CD8-positive, alpha-beta memory T cell (primary cell): ENCODE results near the gene TNNT1. TPM values are rescaled to one million over a fixed set of nuclear protein-coding genes. Genes with fewer than 3 reads are reported as not detected.

ENCODE experiments used
- CTCF ChIA-PET: fragments of 350-600 bp; sonication (Branson Sonifier 250); formaldehyde crosslinking; loops from one replicate; lab custom pipeline; 2021; ENCODE audit warnings: antibody characterized with exemption; lab: Charles Lee
- POLR2A ChIA-PET: fragments of 350-600 bp; sonication (Branson Sonifier 250); formaldehyde crosslinking; loops from one replicate; lab custom pipeline; 2021; ENCODE audit warnings: antibody characterized with exemption; lab: Charles Lee
- DNase-seq, 5 donors: peaks; one replicate each; pipeline versions ENCODE4 v3.0.0 to v3.0.0-alpha.2; 2020 to 2022; ENCODE audit warnings: mixed read lengths in 1 of 5
- H3K27ac ChIP-seq: one replicate; pipeline ENCODE4 v1.7.0; 2013; ENCODE audit warnings: low read depth, mild to moderate bottlenecking, low read length, moderate library complexity
- H3K27me3 ChIP-seq: 2 replicates; pipeline ENCODE4 v1.7.0; 2013; ENCODE audit warnings: low read length, mild to moderate bottlenecking; ENCODE audit not compliant: insufficient read depth, poor library complexity, severe bottlenecking
- H3K36me3 ChIP-seq: 2 replicates; pipeline ENCODE4 v1.7.0; 2013; ENCODE audit warnings: mild to moderate bottlenecking, low read length, moderate library complexity; ENCODE audit not compliant: insufficient read depth
- H3K4me1 ChIP-seq: 2 replicates; pipeline ENCODE4 v1.7.0; 2013; ENCODE audit warnings: mild to moderate bottlenecking, low read length, moderate library complexity; ENCODE audit not compliant: insufficient read depth
- H3K4me3 ChIP-seq: 2 replicates; pipeline ENCODE4 v1.7.0; 2013; ENCODE audit warnings: mild to moderate bottlenecking, low read length
- H3K9me3 ChIP-seq: 2 replicates; pipeline ENCODE4 v1.7.0; 2013; ENCODE audit warnings: mild to moderate bottlenecking, low read length
- H3K27ac Mint-ChIP-seq, 8 donors: one replicate each; pipeline ENCODE4 v1.8.0; 2020 to 2021; ENCODE audit warnings: mixed read lengths in 8 of 8, mild to moderate bottlenecking in 6 of 8, inconsistent platforms in 3 of 8, moderate library complexity in 3 of 8
- H3K27me3 Mint-ChIP-seq, 2 donors: one replicate each; pipeline ENCODE4 v1.8.0; 2020 to 2021; ENCODE audit warnings: mixed read lengths in 2 of 2, mild to moderate bottlenecking in 1 of 2, moderate library complexity in 1 of 2
- H3K36me3 Mint-ChIP-seq, 3 donors: one replicate each; pipeline ENCODE4 v1.8.0; 2020 to 2021; ENCODE audit warnings: mixed read lengths in 3 of 3, inconsistent platforms in 1 of 3, mild to moderate bottlenecking in 1 of 3
- H3K4me1 Mint-ChIP-seq, 3 donors: one replicate each; pipeline ENCODE4 v1.8.0; 2020 to 2021; ENCODE audit warnings: mixed read lengths in 3 of 3, inconsistent platforms in 1 of 3, mild to moderate bottlenecking in 1 of 3
- H3K4me3 Mint-ChIP-seq, 7 donors: one replicate each; pipeline ENCODE4 v1.8.0; 2020 to 2021; ENCODE audit warnings: mixed read lengths in 7 of 7, mild to moderate bottlenecking in 6 of 7, moderate library complexity in 4 of 7, inconsistent platforms in 2 of 7
- H3K9me3 Mint-ChIP-seq, 5 donors: one replicate each; pipeline ENCODE4 v1.8.0; 2020 to 2022; ENCODE audit warnings: mixed read lengths in 5 of 5, mild to moderate bottlenecking in 3 of 5, moderate library complexity in 2 of 5, inconsistent platforms in 1 of 5
- polyA plus RNA-seq: library from polyadenylated mRNA; unstranded; fragments of 300-500 nt; fragmentation: Illumina TruSeq; gene quantifications from one replicate; pipeline ENCODE4 v1.2.3, GENCODE V29; 2021
- total RNA-seq, 2 experiments: library from RNA; stranded (reverse); gene quantifications; one replicate each; pipeline ENCODE4 v1.2.3, GENCODE V29; 2021

TNNT1 gene
- total and polyA plus RNA-seq, 3 experiments from 2014 or later, result not detected

- peaks cover 62 to 65% of the 10 kb centered on the region in 2 donors for H3K27me3 Mint-ChIP-seq
- CTCF ChIA-PET, result no interaction called here
- POLR2A ChIA-PET, result no interaction called here
These were observed 17.0 kb upstream of the TNNT1 start for GRCh38 chr19:55165952-55166529.

DNA sequence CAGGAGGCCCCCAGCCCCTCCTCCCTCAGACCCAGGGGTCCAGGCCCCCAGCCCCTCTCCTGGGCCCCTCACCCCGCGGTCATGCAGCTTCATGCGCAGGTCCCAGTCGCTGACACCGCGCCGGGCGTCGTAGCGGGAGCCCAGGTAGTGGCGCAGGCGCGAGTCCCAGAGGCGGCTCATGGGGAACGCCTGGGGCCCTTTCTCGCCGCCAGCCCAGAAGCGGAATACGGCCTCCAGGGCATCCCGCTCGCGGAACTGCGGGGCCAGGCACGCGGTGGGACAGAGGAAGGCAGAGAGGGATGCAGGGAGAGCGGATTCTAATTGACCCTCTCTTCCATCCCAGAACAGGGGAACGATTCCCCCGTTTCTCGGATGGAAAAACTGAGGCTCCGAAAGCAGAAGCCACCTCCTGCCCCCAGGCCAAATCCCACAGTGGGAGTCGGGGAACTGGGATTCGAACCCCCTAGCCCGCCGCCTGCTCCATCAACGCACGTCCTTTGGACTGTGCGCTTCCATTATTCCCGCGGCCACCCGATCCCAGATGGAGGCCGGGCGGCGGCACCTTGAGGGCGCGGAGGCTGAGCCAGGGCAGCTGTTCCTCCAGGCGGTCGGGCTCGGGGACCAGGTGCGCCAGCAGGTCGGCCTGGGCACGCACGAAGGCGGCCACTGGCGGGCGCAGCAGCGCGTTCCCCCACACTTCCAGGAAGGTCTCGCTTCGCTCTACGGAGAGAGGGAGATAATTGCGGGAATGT is 12.7 kb upstream of the TNNT1 start:
- peaks cover 0 to under 1% (median 0%) of the 10 kb centered on the region in 3 donors for H3K36me3 Mint-ChIP-seq
- ChIA-PET CTCF (interaction anchor here (1.6 to 2.1 kb wide), 2 partner anchors 21 to 342 kb away, joined by 3 to 11 read pairs; no protein-coding TSS in a partner anchor), POLR2A (no interaction called here)
- H3K9me3 Mint-ChIP-seq, result peaks cover 0 to 4% (median 2%) of the 10 kb centered on the region in 5 donors
- no peak overlapping the region for H3K4me3 Mint-ChIP-seq
- Histone ChIP-seq H3K9me3 (no peaks in the 10 kb centered on the region), H3K27ac (no peak overlapping the region), H3K27me3 (peaks cover 15% of the 10 kb centered on the region), H3K36me3 (no peaks in the 10 kb centered on the region), H3K4me3 (no peak overlapping the region), H3K4me1 (peaks cover 9% of the 10 kb centered on the region)
- no peak for DNase-seq
- peaks cover 53 to 66% of the 10 kb centered on the region in 2 donors for H3K27me3 Mint-ChIP-seq
- no peak overlapping the region for H3K27ac Mint-ChIP-seq
- peaks cover 7 to 12% (median 11%) of the 10 kb centered on the region in 3 donors for H3K4me1 Mint-ChIP-seq

More at GRCh38 chr19:55165952-55166529, 17.0 kb upstream of the TNNT1 start:
- peak overlapping the region in 3 of 8 donors; percentile 52 to 76 (median 69) for H3K27ac Mint-ChIP-seq
- peaks cover 0 to 6% (median 3%) of the 10 kb centered on the region in 5 donors for H3K9me3 Mint-ChIP-seq
- Histone ChIP-seq H3K9me3 (no peaks in the 10 kb centered on the region), H3K4me3 (peak overlapping the region; percentile 26), H3K27me3 (peaks cover 33% of the 10 kb centered on the region), H3K4me1 (peaks cover 20% of the 10 kb centered on the region), H3K36me3 (no peaks in the 10 kb centered on the region), H3K27ac (no peak overlapping the region)
- H3K36me3 Mint-ChIP-seq, result peaks cover 0 to 5% (median 0%) of the 10 kb centered on the region in 3 donors
- H3K4me1 Mint-ChIP-seq, result peaks cover 12 to 17% (median 12%) of the 10 kb centered on the region in 3 donors
- peak overlapping the region in 5 of 7 donors; percentile 19 to 75 (median 59) for H3K4me3 Mint-ChIP-seq
- peak in 2 of 5 donors; percentile 33 to 66 for DNase-seq

GRCh38 chr19:55160986-55161365 is 12.0 kb upstream of the TNNT1 start:
- no peak overlapping the region for H3K27ac Mint-ChIP-seq
- no peak for DNase-seq
- POLR2A ChIA-PET, result no interaction called here
- no peaks in the 10 kb centered on the region for H3K36me3 Mint-ChIP-seq
- no peak overlapping the region for H3K27ac ChIP-seq
- H3K4me1 Mint-ChIP-seq, result peaks cover 6 to 9% (median 7%) of the 10 kb centered on the region in 3 donors
- peaks cover 11% of the 10 kb centered on the region for H3K27me3 ChIP-seq
- no peak overlapping the region for H3K4me3 ChIP-seq
- H3K36me3 ChIP-seq, result no peaks in the 10 kb centered on the region
- H3K4me1 ChIP-seq, result peaks cover 7% of the 10 kb centered on the region
- peak overlapping the region in 1 of 7 donors; percentile 3 for H3K4me3 Mint-ChIP-seq
- CTCF ChIA-PET, result interaction anchor here (1.0 to 2.1 kb wide), 4 partner anchors 13 to 343 kb away, joined by 3 to 11 read pairs (median 4); no protein-coding TSS in a partner anchor
- peaks cover 50 to 63% of the 10 kb centered on the region in 2 donors for H3K27me3 Mint-ChIP-seq
- H3K9me3 ChIP-seq, result no peaks in the 10 kb centered on the region
- peaks cover 0 to 4% (median 0%) of the 10 kb centered on the region in 5 donors for H3K9me3 Mint-ChIP-seq

DNA sequence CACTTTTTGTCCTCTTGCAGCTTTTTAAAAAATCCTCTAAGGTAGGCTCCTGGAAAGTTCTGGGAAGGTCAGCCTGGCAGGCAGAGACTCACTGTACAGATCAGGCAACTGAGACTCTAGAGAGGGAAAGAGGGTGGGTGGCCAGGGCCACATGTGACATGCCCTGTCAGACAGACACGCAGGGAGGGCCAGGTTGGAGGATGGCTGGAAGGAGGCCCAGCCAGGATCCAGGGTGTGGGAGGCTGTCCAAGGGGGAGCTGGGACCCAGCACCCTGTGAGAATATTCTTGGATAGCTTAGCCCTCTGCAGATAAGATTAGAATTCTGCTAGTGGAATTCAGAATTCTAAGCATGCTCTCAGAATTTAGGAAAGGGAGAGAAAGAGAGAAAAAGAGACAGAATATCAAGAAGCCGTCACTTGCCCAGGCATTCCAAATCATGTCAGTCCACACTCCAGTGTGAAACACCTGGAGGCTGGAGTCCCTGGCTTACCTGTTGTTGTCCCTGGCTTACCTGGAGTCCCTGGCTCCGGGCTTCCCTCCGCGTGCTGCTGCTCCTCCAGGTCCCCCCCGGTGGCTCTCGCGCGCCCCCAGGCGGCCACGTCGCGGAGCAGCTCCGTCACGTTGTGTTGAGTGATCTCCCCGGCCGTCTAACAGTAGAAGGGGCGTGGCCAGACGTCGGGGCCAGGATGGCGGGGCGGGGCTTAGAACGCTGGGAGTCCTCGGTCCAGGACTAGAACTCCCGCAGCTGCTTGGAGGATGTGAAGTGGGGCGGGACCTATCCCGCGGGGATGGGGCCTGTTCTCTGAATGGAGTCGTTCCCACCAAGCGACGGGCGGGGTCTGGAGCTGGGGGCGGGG is 11.4 kb upstream of the TNNT1 start:
- Histone ChIP-seq H3K4me3 (no peak overlapping the region), H3K36me3 (no peaks in the 10 kb centered on the region), H3K27ac (peak overlapping the region; percentile 1), H3K27me3 (peaks cover 6% of the 10 kb centered on the region), H3K4me1 (peaks cover 5% of the 10 kb centered on the region), H3K9me3 (no peaks in the 10 kb centered on the region)
- H3K36me3 Mint-ChIP-seq, result no peaks in the 10 kb centered on the region
- ChIA-PET POLR2A (no interaction called here), CTCF (interaction anchor here (1.0 to 2.1 kb wide), 4 partner anchors 13 to 344 kb away, joined by 3 to 11 read pairs (median 4); no protein-coding TSS in a partner anchor)
- DNase-seq, result peak; percentile 79 to 87 (median 80)
- H3K27ac Mint-ChIP-seq, result peak overlapping the region in 2 of 8 donors; percentile 29 to 43
- H3K9me3 Mint-ChIP-seq, result peaks cover 0 to 4% (median 0%) of the 10 kb centered on the region in 5 donors
- H3K4me3 Mint-ChIP-seq, result peak overlapping the region in 2 of 7 donors; percentile 15 to 70
- H3K4me1 Mint-ChIP-seq, result peaks cover 5 to 6% (median 5%) of the 10 kb centered on the region in 3 donors
- peaks cover 47 to 57% of the 10 kb centered on the region in 2 donors for H3K27me3 Mint-ChIP-seq

DNA sequence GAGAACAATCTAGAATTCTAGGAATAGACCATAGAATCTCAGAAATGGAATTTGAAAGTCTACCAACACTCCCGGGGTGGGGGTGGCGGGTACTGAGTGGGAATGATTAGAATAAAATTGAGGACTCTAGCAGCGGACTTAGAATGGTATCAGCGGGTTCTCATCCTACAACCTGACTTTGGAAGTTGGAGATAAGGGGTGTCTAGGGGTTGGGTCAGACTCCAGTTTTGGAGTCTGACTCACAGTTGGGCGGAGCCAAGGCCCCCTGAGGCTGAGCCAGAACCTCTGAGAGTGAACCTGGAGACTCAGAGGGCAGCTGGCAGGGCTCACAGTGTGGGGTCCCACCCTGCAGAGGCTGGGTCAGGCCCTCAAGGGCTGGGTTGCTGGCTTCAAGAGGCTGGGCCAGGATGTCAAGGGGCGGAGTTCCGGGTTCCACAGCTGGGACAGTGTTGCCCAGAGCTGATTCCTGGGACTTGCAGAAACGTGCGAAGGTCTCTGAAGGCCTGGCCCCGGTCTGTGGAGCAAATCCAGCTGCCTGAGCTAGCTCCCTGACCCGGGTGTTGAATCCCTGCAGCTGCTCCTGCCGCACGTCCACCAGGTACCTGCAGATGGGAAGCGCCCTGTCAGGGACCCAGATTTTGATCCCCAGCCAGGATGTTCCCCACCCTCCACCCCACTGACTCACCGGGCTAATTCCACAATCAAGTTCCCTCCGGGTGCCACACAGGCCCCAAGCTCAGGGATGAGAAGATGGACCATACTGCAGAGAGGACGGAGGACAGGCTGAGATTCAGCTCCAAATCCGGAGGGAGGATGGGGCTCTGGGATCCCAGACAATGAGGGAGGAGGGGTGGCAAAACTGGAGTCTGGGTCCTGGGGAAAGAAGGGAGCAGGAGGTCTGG is 10.1 kb upstream of the TNNT1 start:
- CTCF ChIA-PET, result interaction anchor here (1.8 to 2.1 kb wide), 2 partner anchors 18 to 71 kb away, joined by 6 to 11 read pairs; no protein-coding TSS in a partner anchor

DNA sequence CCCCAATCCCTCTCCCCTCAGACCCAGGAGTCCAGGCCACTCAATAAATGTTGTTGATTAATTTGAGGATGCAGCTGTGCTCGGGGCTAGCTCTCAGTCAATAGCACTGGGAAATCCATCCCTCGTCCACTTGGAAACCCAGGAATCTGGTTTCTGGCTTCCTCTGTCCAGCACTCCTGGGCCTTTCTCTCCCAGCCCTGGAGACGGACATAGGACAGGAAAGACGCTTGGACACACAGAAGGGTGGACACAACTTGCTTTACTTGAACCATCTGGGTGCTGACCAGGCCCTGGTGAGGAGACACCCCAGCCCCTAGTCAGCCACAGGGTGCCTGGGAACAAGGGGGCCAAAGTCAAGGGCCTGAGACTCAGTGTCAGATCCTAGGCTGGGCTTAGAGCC is 9.4 kb upstream of the TNNT1 start:
- H3K9me3 Mint-ChIP-seq, result peaks cover 0 to 6% (median 3%) of the 10 kb centered on the region in 5 donors
- Histone ChIP-seq H3K27ac (peak overlapping the region; percentile 16), H3K9me3 (no peaks in the 10 kb centered on the region), H3K36me3 (no peaks in the 10 kb centered on the region), H3K27me3 (peaks cover 5% of the 10 kb centered on the region), H3K4me1 (peaks cover 11% of the 10 kb centered on the region), H3K4me3 (no peak overlapping the region)
- H3K4me1 Mint-ChIP-seq, result peaks cover 16% of the 10 kb centered on the region in 3 donors
- peaks cover 37 to 44% of the 10 kb centered on the region in 2 donors for H3K27me3 Mint-ChIP-seq
- H3K27ac Mint-ChIP-seq, result peak overlapping the region in 1 of 8 donors; percentile 77
- CTCF ChIA-PET, result no interaction called here
- POLR2A ChIA-PET, result no interaction called here
- no peaks in the 10 kb centered on the region for H3K36me3 Mint-ChIP-seq
- DNase-seq, result no peak
- H3K4me3 Mint-ChIP-seq, result no peak overlapping the region

More for the DNA sequence above, 10.1 kb upstream of the TNNT1 start:
- peaks cover 0 to 4% (median 0%) of the 10 kb centered on the region in 5 donors for H3K9me3 Mint-ChIP-seq
- Histone ChIP-seq H3K27ac (peak overlapping the region; percentile 44), H3K27me3 (peaks cover 5% of the 10 kb centered on the region), H3K4me3 (no peak overlapping the region), H3K4me1 (peaks cover 5% of the 10 kb centered on the region), H3K36me3 (no peaks in the 10 kb centered on the region), H3K9me3 (no peaks in the 10 kb centered on the region)
- H3K4me3 Mint-ChIP-seq, result no peak overlapping the region
- POLR2A ChIA-PET, result interaction anchor here (0.5 kb wide), 1 partner anchor 110 kb away, joined by 3 read pairs; no protein-coding TSS in a partner anchor
- peaks cover 10 to 11% (median 11%) of the 10 kb centered on the region in 3 donors for H3K4me1 Mint-ChIP-seq
- DNase-seq, result no peak
- no peaks in the 10 kb centered on the region for H3K36me3 Mint-ChIP-seq
- peaks cover 42 to 51% of the 10 kb centered on the region in 2 donors for H3K27me3 Mint-ChIP-seq
- peak overlapping the region in 1 of 8 donors; percentile 77 for H3K27ac Mint-ChIP-seq
